ENCODE results near the gene VPS41. TPM values are rescaled to one million over a fixed set of nuclear protein-coding genes. Genes with fewer than 3 reads are reported as not detected.

Gene VPS41
- total and polyA plus RNA-seq, 2 of the 13 experiments (the other 11 are each of a cell fraction or from before 2014, with no cell fraction given), result 12.1 to 43.4 TPM

DNA sequence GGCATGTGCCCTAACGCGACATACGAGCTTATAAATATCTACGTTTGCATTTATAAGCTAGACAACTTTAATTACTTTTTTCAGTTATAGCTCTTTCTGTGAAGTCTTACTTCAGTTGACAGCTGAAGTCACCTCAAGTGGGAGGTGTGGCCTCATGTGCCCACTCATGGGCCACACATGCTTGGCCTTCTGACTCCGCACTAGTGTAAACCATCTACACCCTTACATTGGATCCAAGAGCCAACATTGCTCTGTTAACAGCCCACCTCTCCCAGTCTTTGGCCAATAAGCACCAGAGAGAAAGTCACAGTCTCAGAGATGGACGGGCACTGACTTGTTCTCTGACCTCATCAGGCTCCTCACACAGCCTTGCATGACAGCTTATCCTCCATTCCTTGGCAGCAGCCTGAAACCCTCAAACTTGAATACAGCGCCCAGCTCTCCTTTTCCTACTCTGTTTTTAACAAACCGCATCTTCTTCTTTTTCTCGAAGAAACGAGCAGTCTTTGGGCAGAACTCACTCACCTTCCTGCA is 206.9 kb downstream of the VPS41 start (continued):
- TF ChIP-seq STAT6 (CRISPR knock-in tag; IDR thresholded peaks at IDR 0.05; ENCODE audit: borderline replicate concordance), result no peak
- TF ChIP-seq, protein P1, sequence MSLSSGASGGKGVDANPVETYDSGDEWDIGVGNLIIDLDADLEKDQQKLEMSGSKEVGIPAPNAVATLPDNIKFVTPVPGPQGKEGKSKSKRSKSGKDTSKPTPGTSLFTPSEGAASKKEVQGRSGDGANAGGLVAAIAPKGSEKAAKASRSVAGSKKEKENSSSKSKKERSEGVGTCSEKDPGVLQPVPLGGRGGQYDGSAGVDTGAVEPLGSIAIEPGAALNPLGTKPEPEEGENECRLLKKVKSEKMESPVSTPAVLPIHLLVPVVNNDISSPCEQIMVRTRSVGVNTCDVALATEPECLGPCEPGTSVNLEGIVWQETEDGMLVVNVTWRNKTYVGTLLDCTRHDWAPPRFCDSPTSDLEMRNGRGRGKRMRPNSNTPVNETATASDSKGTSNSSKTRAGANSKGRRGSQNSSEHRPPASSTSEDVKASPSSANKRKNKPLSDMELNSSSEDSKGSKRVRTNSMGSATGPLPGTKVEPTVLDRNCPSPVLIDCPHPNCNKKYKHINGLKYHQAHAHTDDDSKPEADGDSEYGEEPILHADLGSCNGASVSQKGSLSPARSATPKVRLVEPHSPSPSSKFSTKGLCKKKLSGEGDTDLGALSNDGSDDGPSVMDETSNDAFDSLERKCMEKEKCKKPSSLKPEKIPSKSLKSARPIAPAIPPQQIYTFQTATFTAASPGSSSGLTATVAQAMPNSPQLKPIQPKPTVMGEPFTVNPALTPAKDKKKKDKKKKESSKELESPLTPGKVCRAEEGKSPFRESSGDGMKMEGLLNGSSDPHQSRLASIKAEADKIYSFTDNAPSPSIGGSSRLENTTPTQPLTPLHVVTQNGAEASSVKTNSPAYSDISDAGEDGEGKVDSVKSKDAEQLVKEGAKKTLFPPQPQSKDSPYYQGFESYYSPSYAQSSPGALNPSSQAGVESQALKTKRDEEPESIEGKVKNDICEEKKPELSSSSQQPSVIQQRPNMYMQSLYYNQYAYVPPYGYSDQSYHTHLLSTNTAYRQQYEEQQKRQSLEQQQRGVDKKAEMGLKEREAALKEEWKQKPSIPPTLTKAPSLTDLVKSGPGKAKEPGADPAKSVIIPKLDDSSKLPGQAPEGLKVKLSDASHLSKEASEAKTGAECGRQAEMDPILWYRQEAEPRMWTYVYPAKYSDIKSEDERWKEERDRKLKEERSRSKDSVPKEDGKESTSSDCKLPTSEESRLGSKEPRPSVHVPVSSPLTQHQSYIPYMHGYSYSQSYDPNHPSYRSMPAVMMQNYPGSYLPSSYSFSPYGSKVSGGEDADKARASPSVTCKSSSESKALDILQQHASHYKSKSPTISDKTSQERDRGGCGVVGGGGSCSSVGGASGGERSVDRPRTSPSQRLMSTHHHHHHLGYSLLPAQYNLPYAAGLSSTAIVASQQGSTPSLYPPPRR (CRISPR knock-in tag; IDR thresholded peaks at IDR 0.05; ENCODE audit: borderline replicate concordance), result no peak

GRCh38 chr7:38700116-38700515 is 208.9 kb downstream of the VPS41 start:
- no peak for DNase-seq (ENCODE audit: low spot score)
- Histone ChIP-seq H3K4me1 (ENCODE audit: insufficient read depth, low read length) (no peaks in the 10 kb centered on the region; the same call in 1 of the 2 replicates), H3K27me3 (ENCODE audit: control insufficient read depth in 1 of 2, insufficient read depth in 2 of 2, low read length in 2 of 2) (peaks cover 1 to 4% of the 10 kb centered on the region in 2 experiments; a peak in 4 of 5 replicates), H3K4me3 (replicated peaks in 1 of 3; ENCODE audit: insufficient read depth in 1 of 3, low read depth in 2 of 3, low read length in 3 of 3) (no peak overlapping the region), H3K4me2 (ENCODE audit: low read depth, low read length) (no peak overlapping the region), H3K36me3 (replicated peaks in 1 of 2; ENCODE audit: control insufficient read depth in 1 of 2, insufficient read depth in 2 of 2, low read length in 2 of 2) (no peaks in the 10 kb centered on the region), H2AFZ (ENCODE audit: low read length) (no peak overlapping the region), H3K27ac (ENCODE audit: extremely low read length, insufficient read depth, low read length) (no peak overlapping the region), H3K9ac (ENCODE audit: insufficient read depth, low read depth, low read length) (no peak overlapping the region), H3K9me3 (ENCODE audit: low read length) (no peaks in the 10 kb centered on the region), H4K20me1 (ENCODE audit: insufficient read depth, low read length) (no peaks in the 10 kb centered on the region), H3K79me2 (ENCODE audit: insufficient read depth, low read length) (no peaks in the 10 kb centered on the region)
- no peak for ATAC-seq
- CTCF ChIA-PET (ENCODE audit: low intra/inter-chr PET ratio, low total read pairs), result no interaction called here
- FAIRE-seq, result no peak
- no TSS peak for BruUV-seq (replicated peaks)
- POLR2A ChIA-PET, result no interaction called here
- in situ Hi-C loops (cut with HindIII; ENCODE audit: extremely low pct_ligation_motif_present, low pct_unique_long_range_greater_than_20kb) (no loop called here), intact Hi-C loops (cut with micrococcal nuclease; ENCODE audit: unreplicated experiment) (no loop called here)
- 30% methylated on average over 5 of the region's 5 CpGs for WGBS (ENCODE audit: low lambda C conversion rate)
- TF ChIP-seq ZNF577 (CRISPR knock-in tag; IDR thresholded peaks at IDR 0.05; ENCODE audit: borderline replicate concordance, low read depth), result no peak
- TF ChIP-seq, protein P2, sequence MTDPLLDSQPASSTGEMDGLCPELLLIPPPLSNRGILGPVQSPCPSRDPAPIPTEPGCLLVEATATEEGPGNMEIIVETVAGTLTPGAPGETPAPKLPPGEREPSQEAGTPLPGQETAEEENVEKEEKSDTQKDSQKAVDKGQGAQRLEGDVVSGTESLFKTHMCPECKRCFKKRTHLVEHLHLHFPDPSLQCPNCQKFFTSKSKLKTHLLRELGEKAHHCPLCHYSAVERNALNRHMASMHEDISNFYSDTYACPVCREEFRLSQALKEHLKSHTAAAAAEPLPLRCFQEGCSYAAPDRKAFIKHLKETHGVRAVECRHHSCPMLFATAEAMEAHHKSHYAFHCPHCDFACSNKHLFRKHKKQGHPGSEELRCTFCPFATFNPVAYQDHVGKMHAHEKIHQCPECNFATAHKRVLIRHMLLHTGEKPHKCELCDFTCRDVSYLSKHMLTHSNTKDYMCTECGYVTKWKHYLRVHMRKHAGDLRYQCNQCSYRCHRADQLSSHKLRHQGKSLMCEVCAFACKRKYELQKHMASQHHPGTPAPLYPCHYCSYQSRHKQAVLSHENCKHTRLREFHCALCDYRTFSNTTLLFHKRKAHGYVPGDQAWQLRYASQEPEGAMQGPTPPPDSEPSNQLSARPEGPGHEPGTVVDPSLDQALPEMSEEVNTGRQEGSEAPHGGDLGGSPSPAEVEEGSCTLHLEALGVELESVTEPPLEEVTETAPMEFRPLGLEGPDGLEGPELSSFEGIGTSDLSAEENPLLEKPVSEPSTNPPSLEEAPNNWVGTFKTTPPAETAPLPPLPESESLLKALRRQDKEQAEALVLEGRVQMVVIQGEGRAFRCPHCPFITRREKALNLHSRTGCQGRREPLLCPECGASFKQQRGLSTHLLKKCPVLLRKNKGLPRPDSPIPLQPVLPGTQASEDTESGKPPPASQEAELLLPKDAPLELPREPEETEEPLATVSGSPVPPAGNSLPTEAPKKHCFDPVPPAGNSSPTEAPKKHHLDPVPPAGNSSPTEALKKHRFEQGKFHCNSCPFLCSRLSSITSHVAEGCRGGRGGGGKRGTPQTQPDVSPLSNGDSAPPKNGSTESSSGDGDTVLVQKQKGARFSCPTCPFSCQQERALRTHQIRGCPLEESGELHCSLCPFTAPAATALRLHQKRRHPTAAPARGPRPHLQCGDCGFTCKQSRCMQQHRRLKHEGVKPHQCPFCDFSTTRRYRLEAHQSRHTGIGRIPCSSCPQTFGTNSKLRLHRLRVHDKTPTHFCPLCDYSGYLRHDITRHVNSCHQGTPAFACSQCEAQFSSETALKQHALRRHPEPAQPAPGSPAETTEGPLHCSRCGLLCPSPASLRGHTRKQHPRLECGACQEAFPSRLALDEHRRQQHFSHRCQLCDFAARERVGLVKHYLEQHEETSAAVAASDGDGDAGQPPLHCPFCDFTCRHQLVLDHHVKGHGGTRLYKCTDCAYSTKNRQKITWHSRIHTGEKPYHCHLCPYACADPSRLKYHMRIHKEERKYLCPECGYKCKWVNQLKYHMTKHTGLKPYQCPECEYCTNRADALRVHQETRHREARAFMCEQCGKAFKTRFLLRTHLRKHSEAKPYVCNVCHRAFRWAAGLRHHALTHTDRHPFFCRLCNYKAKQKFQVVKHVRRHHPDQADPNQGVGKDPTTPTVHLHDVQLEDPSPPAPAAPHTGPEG (CRISPR knock-in tag; IDR thresholded peaks at IDR 0.05), result no peak
- TF ChIP-seq ZNF512 (CRISPR knock-in tag; IDR thresholded peaks at IDR 0.05), result no peak
- no peak for TF ChIP-seq FOSL2 (CRISPR knock-in tag; IDR thresholded peaks at IDR 0.05)

All from HepG2 (cell line).